ENCODE results near the gene DNAJB13. TPM values are rescaled to one million over a fixed set of nuclear protein-coding genes. Genes with fewer than 3 reads are reported as not detected.

Gene DNAJB13
- total RNA-seq, 1 donor from 2014 or later, result not detected

DNA sequence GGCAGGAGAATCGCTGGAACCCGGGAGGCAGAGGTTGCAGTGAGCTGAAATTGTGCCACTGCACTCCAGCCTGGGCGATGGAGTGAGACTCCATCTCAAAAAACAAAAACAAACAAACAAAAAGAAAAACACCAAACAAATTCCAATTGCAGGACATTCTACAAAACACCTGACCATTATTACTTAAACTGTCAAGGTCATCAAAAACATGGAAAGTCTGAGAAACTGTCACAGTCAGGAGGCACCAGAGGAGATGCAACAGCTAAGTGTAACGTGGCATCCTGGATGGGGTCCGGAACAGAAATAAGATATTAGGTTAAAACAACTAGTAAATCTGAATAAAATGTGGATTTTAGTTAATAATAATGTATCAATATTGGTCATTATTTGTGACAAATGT lies 914 bp upstream of the DNAJB13 start:
- no peak for DNase-seq (ENCODE audit: low spot score)

DNA sequence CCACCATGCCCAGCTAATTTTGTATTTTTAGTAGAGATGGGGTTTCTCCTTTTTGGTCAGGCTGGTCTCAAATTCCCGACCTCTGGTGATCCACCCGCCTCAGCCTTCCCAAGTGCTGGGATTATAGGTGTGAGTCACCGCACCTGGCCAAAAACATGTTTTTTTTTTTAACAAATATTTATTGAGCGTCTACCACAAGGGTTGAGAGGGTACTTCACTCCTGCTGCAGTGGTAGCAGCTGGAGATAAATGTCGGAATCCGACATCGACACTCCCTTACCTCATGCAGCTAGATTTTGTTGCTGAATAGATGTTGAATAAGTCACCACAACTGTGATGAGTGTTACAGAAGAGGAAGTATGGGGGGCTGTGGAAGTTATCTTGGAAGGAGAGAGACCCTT lies 971 bp downstream of the DNAJB13 start:
- no peak for DNase-seq (ENCODE audit: low spot score)

DNA sequence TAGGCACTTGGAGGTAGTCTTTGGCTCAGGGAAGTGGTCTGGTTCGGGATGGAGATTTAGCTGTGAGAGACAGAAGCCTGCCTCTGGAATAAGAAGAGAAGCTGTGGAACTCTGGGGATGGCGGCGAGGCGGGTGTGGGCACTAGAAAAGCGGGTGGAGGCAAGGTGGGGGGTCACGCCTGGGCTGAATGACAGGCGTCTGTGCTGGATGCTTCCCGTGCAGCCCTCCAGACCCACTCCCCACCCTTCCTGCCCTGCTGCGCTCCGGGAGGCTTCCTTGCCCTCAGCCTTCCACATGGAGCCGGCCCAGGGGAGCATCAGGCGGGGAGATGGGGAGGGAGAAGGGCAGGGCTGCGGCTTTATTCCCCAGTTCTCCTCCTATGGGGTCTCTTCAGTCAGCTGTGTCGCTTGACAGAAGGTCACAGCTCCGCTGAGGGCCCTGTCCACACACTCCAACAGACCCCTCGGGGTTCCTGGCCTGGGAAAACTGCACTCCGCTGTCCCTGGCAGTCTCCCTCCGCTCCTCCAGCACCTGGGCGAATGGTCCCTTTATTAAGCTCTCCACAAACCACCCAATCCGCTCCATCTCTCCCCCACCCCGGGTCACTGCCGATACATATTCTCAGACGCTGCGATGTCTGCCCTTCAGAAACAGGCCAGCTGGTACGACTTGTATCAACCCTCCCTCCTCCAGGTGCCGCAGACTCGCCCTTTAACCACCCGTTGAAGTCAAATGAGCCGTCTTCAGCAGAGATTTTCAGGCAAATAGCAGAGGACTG lies 6.2 kb downstream of the DNAJB13 start:
- DNase-seq (ENCODE audit: low spot score), result no peak

DNA sequence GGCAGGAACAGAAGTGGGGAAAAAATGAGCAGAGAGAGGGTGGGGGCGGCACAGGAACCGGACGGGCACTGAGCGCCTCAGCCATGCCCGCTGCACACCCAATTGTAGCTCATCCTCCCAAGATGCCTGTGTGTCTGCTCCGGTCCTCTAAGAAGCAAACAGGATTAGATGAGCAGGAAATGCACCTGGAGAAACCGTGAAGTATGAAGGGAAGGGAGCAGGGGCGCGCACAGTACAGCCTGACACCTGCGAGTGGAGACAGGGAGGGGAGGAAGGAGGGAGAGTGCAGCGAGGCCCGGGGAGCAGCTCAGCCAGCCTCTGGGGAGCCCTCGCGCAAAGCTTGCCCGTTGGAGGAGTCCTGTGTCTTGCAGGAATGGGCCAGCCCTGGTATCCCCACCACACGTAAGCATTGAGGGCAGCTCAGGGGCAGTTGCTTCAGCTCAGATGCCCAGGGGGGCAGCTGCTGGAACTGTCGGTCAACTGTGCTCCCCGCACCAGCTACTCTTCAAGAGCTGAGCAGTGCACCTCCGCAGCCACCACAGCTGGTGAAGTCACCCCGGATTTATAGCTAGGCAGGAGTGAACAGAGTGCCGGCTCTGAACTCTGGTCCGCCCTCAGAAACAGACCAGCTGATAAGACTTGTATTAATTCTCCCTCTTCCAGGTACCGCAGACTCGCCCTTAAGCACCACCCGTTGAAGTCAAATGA lies 7.0 kb downstream of the DNAJB13 start:
- DNase-seq (ENCODE audit: low spot score), result no peak

DNA sequence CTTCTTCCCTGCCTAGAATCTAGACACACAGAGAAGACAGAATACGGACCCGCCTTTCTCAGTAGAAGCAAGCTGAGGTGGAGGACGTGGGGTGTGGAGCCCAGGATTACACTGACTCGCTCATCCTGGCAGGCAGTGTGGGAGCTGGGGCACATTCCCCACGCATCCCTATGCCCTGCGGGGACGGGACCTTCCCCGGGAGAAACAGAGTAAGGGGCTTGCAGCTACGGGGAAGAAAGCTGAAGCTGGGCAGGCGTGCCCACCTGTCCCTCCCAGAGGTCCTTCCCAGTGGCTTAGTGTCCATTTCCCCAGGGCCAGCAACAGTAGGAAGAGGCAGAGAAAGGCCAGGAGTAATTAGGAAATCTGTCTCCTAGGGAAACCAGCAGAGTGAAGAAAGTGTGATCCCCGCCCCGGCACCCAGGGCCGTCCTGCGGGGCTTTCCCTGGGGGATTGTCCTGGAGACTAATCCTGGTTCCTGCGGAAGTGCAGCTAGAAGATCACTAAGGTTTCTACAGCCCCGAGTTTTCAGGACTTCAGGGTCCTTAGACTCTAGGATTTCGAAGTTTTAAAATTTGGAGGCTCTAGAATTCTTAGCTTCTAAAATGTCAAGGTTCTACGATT lies 7.8 kb downstream of the DNAJB13 start:
- DNase-seq (ENCODE audit: low spot score), result no peak

DNA sequence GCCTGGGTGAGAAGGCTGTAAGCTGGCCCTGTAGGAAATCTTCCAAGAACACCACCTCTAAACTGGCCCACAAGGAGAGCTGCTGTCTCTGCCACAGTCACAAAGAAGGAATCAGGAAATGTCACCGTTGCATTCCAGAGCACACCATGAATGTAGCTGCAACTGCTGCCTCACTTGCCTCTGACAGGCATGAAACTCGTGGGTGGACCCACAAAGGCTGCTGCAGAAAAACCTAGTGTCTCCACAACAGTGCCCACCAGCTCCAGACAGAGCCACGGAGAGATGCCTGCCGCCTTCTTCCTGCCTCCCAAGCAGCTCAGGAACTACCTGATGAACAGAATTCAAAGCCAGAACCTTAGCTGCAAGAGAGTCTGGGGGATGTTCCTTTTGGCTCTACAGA lies 10.5 kb downstream of the DNAJB13 start:
- no peak for DNase-seq (ENCODE audit: low spot score)

DNA sequence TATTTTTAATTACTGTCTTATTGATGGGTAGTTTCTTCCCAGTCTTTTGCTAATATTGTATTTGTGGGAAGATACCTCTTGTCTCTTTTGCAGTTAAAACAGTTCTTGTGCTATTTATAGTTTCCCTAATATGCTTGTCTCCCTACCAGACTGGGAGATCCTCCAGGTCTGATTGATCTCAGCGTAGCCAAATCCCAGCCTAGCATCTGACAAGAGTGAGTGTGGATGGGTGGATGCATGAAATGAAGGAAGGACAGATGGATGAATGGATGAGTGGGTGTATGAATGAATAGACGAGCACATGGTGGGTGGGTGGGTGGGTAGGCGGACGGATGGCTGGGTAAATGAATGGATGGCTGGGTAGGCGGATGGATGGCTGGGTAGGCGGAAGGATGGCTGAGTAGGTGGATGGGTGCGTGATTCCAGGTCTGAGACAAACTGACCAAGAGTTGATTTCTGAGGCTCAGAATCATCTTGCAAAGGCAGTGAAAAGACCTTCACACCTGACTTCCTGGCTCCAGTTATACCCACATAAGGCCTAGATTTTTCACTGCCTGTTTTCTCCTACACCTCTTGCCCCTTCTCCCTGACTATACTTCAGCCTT lies 11.4 kb downstream of the DNAJB13 start:
- DNase-seq (ENCODE audit: low spot score), result no peak

DNA sequence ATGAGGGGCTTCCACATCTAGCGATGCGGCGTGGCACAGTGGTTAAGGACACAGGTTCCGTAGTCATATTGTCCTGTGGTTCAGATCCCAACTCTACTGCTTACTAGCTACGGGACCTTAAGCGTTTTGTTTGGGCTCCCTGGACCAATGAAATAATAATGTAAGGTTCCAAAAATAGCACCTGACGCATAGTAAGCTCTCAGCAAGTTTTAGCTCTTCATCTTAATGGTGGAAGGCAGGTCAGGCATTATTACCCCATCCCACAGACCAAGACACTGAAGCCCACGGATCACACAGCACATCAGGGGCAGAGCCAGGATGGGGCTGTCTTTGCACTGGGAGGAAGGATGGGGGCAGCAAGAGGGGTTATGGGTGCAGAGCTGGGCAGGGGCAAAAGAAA lies 13.0 kb downstream of the DNAJB13 start:
- DNase-seq (ENCODE audit: low spot score), result no peak

DNA sequence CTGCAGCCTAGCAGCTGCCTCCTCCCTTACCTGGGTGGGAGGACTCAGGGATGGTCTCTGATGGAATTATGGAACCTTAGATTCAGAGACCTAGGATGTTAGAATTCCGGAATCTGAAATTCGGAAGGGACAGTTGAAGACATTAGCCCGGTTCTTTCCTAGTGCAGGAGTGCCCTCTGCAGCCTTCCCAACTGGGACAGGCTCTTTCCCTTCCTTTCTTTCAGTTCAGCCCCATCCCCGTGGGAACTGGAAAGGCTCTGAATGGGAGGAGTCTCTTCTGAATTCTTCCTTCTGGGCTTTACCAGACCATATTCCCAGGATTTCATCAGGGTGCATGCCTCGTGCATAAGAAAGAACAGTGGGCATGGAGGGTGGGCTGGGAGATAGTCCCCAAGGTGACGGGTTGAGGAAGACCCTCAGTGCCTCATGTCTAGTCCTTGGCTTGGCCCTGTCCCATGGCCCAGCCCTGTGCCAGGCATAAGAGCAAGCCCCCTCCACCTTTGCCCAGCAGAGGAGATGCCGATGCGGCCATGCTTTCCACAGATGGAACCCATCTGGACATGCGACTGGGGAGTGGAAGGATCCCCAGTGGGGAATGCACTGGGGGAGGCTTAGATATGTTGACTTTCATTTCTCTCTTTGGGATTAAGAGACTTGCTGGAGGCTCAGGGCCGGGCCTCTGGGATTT lies 14.4 kb downstream of the DNAJB13 start:
- DNase-seq (ENCODE audit: low spot score), result no peak

DNA sequence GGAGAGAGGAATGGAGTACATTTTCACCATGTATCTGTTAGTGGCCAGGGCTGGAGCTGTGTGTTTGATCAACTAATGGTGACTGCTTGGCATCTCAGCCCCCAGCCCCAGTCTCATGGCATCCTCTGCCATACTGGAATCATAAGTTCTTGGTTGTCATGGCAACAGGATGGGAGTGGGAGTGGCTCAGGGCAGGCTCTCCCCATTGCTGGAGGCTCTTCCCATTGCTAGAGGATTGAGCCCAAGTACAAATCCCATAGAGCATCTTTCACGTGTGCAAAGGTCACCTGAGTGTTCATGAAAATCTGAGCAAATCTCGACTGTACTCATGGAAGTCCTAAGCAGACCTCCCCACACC lies 14.9 kb downstream of the DNAJB13 start:
- no peak for DNase-seq (ENCODE audit: low spot score)

DNA sequence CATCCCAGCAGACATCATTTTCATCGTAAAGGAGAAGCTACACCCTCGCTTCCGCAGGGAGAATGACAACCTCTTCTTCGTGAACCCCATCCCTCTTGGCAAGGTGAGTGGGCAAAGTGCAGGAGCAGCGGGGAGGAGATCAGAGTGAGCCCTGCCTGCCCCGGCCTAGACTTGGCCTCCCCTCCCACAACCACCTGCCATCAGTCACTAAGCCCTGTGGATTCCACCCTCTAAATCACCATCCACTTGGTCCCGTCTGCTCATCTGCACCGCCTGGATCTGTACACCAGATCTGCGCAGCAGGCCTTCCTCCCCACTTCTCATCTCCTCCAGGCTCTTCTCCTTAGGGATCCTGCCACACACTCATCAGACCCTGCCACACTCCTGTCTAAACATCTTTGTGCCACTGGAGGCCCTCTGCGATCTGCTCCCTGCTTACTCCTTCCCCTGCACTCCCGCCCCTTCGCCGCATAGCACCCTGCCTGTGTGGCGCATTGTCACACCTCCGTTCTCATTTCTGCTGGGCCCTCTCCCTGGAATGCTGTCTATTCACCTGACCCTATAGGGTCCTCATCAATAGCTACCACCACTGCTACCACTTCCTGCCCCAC lies 17.6 kb downstream of the DNAJB13 start:
- DNase-seq (ENCODE audit: low spot score), result no peak

DNA sequence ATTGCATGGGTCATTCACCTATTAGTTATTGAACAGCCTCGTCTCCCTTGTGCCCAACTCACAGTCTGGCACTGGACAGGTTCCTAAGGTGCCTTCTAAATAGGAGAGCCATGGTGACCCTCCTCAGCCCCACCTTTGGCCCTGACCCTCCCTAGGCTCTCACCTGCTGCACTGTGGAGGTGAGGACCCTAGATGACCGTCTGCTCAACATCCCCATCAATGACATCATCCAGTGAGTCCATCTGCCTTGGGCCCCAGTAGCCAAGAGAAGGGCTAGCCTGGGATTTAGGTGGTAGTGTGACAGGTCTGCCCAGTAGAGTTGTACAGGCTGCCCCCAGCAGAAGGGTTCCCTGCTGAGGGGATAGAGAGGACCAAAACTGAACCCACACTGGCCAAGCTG lies 18.3 kb downstream of the DNAJB13 start:
- DNase-seq (ENCODE audit: low spot score), result no peak

DNA sequence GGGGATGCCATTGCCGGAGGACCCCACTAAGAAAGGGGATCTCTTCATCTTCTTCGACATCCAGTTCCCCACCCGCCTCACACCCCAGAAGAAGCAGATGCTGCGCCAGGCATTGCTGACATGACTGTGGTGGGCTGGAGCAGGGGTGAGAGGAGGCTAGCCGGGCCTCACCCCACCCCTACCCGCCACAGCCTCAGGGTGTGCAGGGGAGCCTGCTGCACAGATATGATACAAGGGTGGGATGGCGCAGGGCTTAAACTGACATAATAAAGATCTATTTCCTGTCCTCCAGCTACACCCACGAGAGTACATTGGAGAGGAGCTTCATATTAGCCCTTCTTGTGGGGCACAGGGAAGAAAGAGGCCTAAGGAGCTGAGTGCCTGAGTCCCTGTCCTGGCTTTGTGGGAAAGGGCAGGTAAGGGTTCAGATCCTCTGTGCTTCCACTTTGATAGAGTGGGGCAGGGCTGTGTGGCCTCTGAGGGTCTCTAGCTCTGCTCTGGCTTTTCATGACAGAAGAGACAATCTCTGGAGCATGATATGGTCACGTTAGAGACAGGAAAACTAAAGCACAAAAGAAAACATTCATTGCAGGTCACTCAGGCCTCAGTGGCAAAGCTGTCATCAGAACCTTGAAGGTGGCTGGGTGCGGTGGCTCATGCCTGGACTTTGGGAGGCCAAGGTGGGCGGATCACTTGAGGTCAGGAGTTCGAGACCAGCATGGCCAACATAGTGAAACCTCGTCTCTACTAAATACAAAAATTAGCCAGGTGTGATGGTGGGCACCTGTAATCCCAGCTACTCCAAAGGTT lies 19.4 kb downstream of the DNAJB13 start:
- DNase-seq (ENCODE audit: low spot score), result no peak

DNA sequence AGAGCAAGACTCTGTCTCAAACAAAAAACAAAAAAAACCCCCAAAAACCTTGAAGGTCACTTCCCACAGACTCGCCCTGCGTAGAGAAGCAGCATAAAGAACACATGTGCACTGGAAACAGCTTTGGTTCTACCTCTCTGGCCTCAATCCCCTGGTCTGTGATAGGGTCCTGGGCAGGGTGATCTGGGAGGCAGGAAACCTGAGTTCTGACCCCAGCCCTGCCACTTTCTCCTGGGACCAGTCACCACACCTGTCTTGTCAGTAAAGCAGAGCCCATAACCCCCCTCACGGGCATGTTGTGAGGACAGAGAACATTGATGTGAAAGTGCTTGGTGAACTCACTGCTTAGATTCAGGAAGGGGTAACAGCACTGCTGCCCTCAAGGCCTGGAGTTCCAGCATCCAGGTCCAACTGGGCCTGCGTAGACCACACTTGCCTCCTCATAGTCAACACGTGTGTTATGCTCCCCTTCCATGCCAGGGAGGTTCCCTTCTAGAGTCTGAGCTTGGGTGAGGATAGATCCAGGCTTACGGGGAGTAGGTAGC lies 20.4 kb downstream of the DNAJB13 start:
- no peak for DNase-seq (ENCODE audit: low spot score)

DNA sequence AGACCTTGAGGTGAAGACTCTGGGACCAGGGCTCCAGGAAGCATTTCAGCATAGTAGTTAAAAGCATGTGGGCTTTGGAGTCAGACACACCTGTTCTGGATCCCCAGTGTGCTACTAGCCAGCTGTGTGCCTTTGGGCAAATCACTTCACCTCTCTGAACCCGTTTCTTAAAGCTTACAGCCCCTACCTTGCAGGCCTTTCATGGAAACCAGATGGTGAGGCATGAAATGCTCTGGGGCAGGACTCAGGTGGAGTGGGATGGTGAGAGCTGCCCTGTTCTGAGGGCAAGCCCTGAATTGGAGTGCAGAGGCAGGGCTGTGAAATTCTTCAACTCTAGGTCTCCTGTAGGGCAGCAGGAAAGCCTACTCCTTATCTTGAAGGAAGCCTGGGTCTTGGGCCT lies 21.4 kb downstream of the DNAJB13 start:
- DNase-seq (ENCODE audit: low spot score), result no peak

DNA sequence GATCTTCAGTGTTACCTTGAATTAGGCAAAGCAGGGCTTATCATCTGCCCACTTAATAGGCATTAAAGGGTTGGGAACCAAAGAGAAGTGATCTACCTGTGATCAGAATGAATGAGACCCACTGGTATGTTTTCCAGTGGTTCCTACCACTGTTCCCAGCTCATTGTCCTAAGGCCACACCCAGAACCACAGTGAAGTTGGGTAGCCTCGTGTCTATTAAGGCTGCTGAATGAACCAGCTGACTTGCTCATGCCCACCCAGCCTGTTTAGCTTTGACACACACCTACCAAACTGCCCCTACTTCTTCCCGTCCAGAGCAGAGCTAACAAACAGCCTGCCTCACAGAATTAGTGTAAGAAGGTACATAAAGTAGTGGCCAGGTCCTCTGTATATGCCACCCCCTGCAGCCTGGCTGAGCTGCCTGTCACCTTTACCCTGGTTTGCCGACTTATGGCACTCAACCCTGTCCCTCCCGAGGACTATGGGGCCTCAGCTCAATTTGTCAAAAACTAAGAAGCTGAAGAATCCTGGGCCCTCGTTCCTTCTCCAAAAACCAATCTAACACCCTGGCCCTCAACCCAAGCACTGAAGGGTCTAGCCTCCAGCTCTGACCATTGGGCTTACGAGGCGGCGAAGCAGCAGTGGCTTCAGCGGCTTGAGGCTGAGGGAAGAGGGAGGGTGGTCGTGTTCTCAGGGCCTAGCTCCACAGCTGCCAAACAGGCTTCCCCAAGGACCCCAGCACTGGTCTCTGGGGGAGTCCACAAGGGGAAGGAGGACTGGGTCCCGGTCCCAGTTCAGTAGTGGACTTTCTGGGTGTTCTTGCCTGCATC lies 22.0 kb downstream of the DNAJB13 start:
- no peak for DNase-seq (ENCODE audit: low spot score)

DNA sequence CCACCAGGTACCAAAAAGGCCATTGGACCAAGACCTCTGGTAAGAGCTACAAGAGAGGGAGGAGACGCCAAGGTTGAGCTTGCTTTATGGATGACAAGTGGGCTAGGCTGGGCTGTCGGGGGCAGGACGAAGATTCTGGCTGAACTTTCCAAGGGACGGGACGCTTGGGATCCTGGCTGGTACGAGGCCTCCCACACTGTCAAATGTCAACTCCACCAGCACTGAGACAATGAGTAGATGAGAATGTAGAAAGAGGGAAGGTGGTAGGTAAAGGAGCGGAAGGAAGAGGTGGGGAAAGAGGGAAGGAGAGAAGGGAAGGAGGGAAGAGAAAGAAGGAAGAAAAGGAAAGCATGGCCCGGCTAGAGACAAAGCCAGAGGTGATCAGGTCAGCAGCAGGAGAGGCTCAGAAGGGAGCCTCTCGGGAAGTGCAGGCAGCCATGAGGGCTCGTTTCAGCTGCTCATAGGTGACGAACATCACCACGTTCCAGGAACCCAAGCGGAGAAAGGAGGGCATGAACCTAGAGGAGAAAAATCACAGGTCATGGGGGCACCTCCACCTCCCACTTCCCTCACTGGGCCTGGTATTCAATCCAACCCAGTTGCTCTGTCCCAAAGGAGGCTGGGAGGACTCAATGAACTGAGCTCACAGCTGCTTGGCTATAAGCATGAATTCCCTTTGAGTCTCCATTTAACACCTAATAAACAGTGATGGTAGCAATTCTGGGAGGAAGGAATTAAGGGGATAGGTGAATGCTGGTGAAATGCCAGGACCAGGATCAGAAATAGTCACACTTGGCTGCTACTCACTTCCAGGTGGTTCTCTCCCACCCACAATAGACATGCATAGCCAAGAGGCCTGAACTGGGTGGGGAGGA lies 24.0 kb downstream of the DNAJB13 start:
- DNase-seq (ENCODE audit: low spot score), result no peak

DNA sequence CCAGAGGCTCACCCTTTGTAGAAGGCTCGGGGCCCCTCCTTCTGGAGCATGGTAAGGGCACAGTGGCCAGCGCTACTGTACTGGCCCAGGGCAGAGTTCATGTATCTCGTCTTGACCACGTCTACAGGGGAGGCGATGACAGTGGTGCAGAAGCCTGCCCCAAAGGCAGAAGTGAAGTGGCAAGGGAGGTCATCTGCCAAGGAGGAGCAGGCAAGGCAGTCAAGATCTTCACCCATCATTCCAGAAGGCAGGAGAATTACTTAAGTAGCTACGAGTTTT lies 24.6 kb downstream of the DNAJB13 start:
- no peak for DNase-seq (ENCODE audit: low spot score)

Measured in mesenteric fat pad (tissue), 1 donor.